ENCODE results near the gene TLL2.

TLL2 gene

DNA sequence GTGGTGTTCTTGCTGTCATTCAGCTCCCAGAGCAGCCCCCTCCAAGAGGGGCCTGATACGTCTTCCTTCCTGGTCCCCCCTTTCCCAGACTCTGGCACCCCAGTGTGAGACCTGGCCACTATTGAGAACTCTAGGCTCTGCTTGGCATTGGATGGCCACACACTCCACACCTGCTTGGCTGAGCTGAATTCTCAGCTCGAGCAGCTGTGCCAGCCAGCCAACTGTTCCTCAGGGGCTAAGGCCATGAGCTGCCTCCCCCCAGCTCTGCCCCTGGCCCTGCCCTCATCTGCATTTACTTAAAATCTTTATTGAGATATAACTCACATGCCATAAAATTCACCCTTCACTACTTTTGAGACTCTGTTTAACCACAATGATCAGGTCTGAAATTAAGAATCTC, 6.7 kb downstream of the TLL2 start:
- no peak for DNase-seq (ENCODE audit: low read depth)

DNA sequence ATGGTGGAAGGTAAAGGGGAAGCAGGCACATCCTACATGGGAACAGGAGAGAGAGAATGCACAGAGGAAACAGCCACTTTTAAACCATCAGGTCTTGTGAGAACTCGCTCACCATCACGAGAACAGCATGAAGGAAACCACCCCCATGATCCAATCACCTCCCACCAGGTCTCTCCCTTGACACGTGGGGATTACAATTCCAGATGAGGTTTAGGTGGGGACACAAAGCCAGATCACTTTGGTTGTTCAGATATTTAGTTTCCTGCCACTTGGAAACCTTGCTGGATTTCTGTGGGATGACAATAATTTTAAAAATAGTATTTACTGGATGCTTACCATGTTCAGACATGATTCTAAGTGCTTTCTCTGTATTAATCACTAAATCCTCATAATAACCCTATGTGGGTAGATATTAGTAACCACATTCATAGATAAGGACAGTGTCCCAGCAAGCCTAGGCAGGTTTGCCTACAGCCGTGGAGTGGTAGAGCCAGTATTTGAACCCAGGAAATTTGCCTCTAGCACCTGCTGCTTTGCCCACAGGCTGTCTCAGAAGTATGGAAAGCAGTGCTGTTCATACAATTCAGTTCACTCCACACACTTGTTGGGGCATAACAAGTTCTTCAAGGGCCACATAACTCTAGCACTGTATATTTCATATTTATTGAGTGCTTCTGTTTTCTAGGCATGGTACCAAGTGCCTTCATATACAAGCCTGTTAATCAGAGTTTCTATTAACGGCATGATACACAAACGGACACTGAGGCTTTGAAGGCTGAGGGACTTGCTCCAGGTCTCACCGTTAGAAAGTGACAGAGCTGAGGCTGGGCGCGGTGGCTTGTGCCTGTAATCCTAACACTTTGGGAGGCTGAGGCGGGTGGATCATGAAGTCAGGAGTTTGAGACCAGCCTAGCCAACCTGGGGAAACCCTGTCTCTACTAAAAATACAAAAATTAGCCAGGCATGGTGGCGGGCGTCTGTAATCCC, 8.3 kb downstream of the TLL2 start:
- DNase-seq (ENCODE audit: low read depth): no peak

DNA sequence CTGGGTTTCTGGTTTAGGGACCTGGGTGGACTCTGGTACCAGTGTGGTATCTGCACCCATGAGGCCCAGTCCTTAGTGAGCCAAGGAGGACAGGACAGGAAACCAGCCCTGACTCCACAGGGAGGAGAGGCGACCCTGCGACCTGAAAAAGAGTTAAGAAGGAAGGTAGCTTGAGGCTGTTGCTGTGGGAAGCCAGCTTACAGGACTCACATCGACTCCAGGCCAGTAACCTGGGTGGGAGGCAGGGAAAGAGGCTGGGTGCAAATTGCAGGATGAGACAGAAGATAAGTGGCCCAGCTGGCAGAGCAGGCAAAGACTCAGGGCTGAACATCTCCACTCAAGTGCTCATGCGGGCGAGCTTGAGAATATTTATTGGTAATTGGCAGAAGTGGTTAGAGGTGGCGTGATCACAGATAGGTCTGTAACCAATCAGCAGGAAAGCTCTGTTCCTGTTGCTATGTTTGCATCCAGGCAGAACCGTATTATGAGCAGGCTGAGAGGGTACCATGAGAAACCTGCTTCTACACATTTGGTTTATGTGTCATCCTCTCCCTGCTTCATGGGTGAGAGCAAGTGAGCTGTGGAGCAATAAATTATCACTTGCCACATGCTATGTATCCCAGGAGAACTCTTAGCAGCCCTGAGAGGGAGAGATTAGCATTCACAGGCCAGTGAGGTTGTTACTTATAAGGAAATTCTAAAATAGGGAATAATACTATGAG, 11.0 kb downstream of the TLL2 start:
- DNase-seq (ENCODE audit: low read depth): no peak

DNA sequence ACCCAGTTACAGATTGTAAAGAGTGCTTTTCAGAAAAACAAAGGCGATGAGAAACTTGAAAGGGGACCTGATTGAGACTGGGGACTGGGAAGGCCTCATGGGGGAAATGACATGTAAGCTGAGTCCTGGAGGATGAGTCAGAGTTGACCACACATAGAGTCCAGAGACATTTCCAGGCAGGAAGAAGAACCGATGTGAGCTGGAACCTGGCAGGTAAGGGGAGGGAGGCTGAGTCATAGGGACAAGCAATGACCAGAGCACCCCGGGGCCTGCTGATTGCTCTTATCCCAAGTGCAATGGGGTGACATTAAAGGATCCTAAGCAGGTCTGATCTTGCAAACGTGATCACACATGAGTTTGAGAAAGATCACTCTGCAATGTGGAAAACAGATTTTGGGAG, 11.7 kb downstream of the TLL2 start:
- no peak for DNase-seq (ENCODE audit: low read depth)

DNA sequence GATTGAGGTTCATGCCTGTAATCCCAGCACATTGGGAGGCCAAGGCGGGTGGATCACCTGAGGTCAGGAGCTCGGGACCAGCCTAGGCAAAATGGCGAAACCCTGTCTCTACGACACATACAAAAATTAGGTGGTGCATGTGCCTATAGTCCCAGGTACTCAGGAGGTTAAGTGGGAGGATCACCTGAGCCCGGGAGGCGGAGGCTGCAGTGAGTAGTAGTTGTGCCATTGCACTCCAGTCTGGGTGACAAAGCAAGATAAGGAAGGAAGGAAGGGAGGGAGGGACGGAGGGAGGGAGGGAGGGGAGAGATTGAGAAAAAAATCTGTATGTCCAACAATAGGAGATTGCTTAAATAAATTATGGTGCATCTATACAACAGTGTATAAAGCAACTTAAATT, 13.2 kb downstream of the TLL2 start:
- no peak for DNase-seq (ENCODE audit: low read depth)

DNA sequence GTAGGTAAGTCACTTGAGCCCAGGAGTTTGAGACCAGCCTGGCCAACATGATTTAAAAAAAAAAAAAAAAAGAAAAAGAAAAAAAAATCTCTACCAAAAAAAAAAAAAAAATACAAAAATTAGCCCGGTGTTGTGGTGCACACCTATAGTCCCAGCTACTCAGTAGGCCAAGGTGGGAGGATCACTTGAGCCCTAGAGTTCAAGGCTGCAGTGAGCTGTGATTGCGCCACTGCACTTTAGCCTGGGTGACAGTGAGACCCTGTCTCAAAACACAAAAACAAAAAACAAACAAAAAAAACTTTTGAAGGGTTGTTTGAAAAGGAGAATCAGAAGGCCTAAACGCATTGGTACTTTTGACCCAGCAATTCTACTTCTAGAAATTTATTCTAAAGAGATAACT, 13.7 kb downstream of the TLL2 start:
- no peak for DNase-seq (ENCODE audit: low read depth)

DNA sequence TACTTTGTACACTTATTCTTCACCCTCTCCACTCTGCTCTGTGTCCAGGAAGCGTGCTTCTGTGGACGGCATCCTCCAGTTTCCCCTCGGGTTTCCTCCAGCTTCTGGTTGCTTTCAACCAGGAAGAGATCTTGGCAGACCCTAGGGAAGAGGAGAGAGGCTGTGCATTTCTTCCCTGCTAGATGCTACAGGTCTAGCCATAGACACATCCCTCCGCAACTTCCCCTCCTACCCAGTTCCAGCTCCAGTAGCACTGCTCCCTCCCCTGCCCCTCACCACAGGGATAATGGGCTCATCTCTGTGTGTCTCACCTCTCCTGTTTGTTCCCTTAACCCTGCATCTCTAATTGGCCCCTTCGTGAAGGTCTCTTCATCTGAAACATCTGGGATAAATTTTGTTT, 16.3 kb downstream of the TLL2 start:
- no peak for DNase-seq (ENCODE audit: low read depth)

DNA sequence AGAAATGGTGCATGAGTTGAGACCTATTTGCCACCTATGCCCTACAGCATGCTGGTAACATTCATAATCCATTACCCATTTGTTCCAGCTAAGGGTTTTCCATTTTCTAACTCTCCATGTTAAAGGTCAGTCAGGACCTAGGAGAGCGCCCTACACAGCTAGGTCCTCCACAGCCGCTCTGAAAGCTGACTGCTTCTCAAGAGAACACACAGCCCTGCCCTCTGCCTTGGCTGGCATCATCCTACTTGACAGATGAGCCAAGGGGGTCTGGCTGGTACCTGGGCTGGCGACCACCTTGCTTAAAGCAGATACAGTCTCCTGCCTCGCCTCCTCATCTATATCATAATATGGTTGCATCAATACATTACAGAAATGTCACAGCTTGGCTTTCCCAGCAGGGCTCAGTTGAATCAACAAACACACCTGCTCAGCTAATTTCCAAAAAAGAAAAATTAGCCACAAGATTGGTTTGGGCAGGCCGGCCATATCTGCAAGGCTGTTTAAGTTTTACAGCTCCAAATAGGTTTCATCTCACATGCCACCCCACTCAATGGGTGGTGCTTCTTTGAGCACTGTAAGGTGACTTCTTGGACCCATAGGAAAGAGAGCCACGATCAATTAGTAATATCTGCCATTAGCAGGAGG, 17.3 kb downstream of the TLL2 start:
- no peak for DNase-seq (ENCODE audit: low read depth)

DNA sequence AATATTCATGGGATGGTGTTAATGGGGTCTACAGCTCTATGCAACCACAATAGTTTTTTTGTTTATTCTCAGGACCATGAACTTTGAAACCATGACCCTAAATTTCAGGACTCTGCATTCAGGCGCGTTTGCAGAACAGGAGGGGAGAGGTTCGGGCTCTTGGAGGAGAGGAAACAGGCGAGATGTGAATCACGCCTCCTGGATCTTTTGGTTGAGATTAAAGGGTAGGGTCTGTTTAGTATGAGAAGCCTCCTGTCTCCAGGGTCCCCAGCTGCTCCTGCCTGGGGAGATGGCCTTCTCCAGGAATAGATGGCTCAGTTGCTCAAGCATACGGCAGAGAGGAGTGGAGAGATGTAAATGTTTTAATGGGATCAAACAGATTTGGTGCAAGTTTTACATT, 18.2 kb downstream of the TLL2 start:
- no peak for DNase-seq (ENCODE audit: low read depth)

DNA sequence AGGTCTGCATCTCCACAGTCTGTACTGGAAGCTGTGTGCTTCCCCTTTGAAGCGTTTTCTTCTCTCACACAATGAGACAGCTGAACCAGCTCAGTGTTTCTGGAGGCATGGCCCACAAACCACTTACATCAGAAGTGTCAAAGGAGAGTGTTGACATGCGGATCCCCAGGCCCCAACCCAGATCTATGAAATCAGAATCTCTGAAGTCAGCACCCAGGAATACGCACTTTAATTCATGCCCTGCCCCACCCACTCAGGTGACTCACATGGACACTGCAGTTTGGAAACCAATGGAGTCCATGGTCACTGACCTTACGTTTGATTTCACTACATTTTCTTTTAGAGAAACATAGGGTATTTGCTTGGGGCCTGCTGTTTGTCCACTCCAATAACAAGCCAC, 19.0 kb downstream of the TLL2 start:
- no peak for DNase-seq (ENCODE audit: low read depth)

DNA sequence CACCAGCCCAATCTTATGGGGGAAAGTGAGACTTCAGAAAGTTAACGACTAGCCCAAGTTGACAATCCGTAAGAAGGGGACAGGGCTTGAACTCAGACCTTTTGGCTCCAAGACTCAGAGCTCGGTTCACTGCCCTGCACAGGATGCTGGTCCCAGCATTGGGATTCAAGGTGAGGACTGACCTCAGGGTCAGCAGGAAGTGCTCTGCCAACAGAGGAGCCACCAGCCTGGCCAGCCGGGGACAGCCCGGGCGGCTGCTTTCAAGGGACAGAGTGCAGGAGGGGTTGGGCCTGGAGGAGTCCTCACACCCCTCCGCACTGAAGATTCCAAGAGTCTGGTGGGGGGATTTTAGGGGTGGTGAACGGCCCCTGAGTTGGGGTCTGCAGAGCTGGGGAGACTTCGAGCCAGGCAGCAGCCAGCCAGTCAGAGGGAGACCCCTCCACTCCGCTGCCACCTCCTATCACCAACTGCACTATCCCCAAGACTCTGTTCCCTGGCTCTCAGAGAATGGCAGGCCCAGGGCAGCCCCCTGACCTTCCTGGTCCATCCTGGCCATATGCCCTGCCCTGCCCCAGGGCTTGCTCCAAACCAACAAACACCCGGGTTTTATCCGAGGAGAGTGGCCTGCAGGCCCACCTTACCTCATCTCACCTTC, 19.7 kb downstream of the TLL2 start:
- DNase-seq (ENCODE audit: low read depth): no peak

DNA sequence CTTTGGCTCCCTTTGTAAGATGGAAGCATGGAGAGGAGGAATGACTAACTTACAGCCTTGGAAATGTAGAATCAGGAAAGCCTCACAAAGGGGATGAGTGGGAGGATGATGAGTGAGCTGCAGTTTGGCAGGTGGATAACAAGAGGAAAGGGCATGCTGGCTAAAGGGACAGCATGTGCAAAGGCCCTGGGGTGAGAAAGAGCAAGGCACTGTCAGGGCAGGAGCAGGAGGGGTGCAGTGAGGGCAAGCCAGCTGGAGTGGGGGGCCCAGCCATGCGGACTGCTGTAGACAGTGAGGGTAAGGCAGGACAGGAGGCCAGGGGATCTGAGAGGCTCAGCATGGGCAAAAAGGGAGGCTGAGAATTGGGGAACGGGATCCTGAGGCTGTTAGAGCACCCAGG, 20.5 kb downstream of the TLL2 start:
- no peak for DNase-seq (ENCODE audit: low read depth)

DNA sequence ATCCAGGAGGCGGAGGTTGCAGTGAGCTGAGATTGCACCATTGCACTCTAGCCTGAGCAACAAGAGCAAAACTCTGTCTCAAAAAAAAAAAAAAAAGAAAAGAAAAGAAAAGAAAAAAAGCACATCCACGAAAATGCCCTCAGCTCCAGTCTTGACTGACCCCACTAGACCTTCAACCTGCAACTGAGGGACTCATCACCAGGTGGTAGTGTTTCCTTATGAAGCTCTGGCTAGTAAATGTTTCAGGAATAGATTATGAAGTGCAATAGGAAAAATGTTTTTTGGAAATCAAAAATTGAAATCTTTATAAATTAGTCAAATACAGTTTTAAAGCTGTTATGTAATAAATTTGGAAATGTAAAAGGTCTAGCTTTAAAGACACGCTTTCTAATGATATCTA, 22.4 kb downstream of the TLL2 start:
- no peak for DNase-seq (ENCODE audit: low read depth)

DNA sequence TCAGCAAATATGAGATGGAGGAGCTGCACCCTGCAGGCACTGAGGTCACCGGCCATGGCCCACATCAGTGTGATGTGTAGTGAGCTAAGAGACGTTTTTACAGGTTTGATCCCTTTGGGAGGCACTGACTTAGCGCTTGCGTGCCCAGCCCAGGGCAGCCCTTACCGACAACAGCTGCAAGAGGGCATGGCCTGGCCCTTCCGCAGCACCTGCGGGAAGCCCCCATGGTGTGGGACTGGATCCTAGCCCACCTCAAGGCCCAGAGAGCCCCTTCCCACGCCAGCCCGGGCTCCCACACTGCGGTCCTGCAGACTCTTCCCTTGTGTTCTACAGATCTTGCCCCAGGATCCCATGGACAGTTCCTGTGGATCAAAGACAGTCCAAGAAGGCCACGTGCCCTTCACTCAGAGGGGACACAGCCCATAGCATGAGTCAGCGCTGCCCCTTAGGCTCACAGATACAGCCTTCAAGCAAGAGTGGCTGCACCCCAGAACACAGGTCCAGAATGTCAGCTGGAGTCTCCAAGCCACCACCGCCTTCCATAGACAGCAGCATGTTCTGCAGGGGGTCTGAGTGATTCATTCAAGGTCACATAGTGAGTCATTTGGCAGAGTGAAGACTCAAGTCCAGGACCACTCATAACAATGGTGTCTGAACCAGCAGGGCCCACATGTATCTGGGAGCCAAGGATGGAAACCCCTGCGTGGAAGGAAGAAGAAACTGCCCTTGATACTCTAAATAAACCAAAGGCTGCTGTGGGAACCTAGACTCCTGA, 25.4 kb downstream of the TLL2 start:
- DNase-seq (ENCODE audit: low read depth): no peak

DNA sequence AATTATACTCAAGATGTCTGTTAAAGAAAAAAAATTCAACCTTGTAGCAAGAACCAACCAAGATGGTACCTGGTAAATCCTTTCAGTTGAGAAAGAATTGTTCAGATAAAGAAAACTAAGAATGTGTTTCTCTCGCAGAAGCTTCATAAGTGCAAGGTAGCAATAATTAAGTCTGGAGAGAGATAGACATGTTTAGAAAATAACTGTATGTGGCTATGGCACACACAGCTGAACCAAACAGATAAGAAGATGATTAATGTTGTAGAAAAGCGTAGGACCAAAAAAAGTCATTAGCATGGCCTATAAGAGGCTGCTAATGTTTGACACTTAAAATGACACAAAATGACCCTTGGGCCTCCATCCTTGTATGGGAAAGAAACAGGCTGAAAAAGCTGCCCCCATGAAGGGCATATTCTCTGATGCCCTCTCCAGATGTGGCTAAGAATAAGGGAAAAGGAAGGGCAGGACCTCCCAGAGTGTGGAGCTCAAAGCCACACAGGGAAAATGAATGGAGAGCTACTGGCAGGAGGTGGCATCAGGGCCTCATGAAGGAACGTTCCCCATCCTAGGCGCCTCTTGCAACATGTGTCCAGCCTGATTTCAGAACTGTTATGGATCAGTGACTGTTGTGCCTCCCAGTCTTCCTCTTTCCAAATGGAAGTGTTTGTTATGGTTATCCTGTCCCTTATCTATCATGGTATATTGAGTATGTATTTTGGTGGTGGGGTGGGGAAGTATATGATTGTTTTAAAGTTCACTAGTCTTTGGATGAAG, 30.7 kb downstream of the TLL2 start:
- no peak for DNase-seq (ENCODE audit: low read depth)

DNA sequence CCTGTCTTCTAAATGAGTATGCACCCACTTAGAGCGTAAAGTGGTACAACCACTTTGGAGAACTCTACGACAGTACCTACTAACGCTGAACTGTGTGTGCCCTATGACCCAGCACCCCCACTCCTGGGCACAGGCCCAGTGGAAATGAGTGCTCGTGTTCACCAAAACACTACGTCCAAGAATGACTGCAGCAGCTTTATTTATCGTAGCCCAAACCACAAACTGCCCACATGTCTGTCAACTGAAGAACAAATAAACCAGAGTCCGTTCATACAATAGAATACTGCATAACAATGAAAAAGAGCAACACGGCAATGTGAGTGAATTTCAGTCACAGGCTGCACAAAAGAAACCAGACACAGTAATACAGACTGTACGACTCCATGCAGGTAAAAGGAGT, 35.4 kb downstream of the TLL2 start:
- no peak for DNase-seq (ENCODE audit: low read depth)

DNA sequence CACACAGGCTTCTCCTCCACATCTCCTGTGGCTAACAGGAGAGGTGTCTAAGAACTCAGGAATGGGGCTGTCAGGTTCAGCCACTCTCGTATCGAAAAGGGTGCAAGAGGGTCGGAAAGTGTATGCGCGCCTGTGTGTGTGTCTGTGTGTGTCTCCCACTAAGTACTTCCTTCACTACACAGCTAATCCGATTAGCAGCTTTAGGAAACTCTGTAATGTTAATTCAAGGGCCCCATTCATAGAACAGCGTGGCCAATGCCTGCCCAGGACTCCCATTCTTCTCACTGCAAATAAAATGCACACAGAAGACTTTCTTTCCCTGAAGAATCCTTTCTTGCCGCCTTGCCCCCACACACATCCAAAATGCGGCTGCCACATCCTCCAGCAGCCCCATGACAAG, 39.9 kb downstream of the TLL2 start:
- no peak for DNase-seq (ENCODE audit: low read depth)

DNA sequence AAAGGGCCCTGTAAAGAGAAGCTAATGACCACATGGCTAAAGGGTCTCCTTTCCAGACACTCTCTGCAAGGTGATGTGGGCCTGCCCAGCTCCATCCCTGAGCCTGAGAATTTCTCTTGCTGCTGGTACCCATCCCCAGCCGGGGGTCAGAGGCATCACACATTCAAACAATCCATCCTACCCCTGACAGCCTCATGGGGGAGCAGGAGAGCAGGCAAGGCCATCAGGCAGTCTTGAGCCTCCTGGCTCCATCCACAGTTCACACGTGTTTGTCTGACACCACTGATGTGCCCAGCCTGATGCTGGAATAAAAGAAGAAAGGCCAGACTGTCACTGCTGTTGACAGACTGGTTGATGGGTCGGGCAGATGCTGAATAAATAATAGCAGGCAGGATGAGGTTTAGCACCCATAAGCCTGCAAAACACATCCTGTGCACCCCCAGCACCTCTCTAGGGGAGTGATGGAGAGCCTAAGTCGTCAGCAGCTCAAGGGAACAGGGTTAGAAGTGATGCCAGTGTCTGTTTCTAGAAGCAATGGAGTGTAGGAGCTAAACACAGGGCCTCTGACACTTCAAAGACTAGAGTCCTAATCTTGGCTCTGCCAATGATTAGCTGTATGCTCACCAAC, 43.5 kb downstream of the TLL2 start:
- DNase-seq (ENCODE audit: low read depth): no peak

DNA sequence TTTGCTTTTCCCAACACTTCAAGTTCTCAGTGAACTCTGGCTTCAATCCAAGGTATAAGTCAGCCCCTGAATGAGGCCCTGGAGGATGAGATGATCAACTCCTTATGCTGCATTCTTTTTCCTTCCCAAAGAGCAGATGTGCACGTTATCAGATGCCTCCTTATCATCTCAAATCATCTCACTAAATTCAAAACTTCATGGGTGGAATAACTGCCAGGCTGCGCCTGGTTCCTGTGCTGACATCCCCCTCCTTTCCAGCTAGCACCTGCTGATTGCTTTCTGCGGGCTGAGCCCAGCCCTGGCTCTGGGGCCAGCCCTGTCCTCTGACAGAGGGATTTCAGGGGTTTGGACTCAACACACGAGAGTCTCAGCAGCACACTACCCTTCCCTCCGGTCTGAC, 44.9 kb downstream of the TLL2 start:
- no peak for DNase-seq (ENCODE audit: low read depth)

DNA sequence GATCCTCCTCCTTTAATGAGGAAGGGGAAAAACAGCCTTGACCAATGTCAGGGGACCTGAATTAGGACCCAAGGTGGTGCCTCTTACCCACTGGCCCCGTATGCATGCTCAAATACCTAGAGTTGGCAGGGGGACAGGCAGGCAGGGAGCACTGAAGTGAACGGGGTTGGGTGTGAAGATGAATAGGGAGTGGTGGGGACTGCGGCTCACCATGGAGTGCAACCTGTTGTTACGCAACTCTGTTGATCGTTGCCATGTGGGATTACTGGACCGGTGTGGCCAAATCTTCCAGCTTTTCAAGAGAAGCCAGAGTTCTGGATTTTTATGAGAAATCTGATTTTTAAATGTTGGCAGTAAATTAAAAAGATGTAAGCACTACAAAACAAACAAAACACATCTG, 48.1 kb downstream of the TLL2 start:
- DNase-seq (ENCODE audit: low read depth): no peak

All from stimulated activated CD8-positive, alpha-beta memory T cell treated with anti-CD3 and anti-CD28 coated beads, Interleukin-12 subunit alpha, Interleukin-12 subunit beta, amount 100 ng/mL, for 4 hours (primary cell).